ENCODE data around the gene SVEP1. TPM values are rescaled to one million over a fixed set of nuclear protein-coding genes. Genes with fewer than 3 reads are reported as not detected.

The SVEP1 gene
- total RNA-seq (ENCODE audit: low replicate concordance): 9.8 and 150 TPM in 2 replicates

DNA sequence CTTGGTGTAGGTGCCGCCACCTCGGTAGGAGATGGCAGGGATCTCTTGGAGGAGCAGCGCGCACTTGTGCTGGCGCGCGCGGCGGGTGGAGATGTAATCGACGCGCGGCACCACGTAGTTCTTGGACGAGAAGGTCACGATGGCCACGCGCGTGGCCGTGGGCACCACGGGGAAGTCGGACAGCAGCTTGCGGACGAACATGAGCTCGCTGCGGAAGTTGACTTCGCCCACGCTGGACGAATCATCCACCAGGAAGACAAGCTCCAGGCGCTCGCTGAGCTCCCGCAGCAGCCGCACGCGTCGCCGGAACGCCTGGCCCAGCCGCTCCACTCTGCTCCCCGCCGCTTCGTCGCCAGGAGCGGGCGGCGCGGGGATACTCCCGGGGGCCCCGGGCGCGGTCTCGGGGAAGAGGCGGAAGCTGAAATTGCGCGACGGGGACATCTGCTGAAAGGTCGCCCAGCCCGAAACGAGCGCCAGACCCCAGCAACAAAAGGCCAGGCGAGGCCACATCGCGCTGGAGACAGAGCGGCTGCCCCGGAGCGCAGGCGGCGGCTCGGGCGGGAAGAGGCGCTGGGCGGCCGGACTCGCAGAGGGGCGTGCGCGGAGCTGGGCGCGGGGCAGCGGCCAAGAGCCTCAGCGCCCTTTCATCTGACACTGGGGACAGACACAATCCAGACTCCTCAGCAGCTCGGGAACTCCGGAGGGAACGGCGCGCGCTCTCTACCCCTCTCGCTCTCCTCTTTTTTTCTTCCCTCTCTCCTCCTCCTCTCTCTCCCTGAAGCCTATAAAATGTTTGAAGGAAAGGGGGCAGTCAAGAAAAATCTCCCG, at the start of gene SVEP1:
SVEP1 (minus strand) TSS at position 708 of the 828 bp plus-strand sequence; CDS start at position 510, 198 bp downstream.

DNA sequence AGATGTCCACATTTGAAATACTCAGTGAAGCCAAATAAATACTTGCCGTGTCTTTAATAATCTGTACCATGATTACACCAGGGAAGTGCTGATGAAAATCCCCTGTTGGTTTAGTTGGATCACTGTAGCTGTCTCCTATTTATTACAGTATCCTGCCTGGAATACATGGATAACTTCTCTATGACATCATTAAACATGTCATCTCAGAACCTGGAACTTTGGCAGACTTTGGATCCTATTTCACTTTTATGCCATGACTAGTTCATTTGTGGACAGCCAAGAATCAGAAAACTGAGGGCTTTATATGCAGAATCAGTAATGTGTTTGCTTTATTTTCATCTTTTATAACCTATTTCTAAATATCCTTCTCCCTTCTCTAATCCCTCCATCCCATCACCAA, 241.8 kb downstream of the SVEP1 start, which contains the start of gene TXNDC8:
TXNDC8 (minus strand) TSS at position 137 of the 400 bp plus-strand sequence.

Other genes with a start within 250 kb of the SVEP1 start
- gene TXNDC8, start 241.9 kb downstream of the SVEP1 start, total RNA-seq (ENCODE audit: low replicate concordance): not detected in 2 replicates
- under 0.01 TPM in 1 of 2 replicates, not detected in the other for gene MUSK, start 89.0 kb upstream of the SVEP1 start, total RNA-seq (ENCODE audit: low replicate concordance)

Measured in smooth muscle cell of the coronary artery (primary cell).